K562 (cell line): Measurements from ENCODE around the gene MYOZ3.

ENCODE experiments used
- BCL6 ChIP-seq: fragments of 250-450 bp; sonication (Bioruptor Pico); IDR thresholded peaks from 2 replicates; pipeline ENCODE4 v1.4.0; 2020
- KLF13 ChIP-seq: fragments of 450-650 bp; IDR thresholded peaks from 2 replicates; pipeline ENCODE4 v1.6.1; 2016; ENCODE audit warnings: missing genetic modification characterization, low read depth, mild to moderate bottlenecking, missing compliant biosample characterization, moderate library complexity, borderline replicate concordance
- PHB ChIP-seq: fragments of 250-450 bp; sonication (Bioruptor Pico); IDR thresholded peaks from 2 replicates; pipeline ENCODE4 v1.5.0; 2021
- SREBF2 ChIP-seq: sonication (generic); formaldehyde crosslinking; IDR thresholded peaks from 2 replicates; pipeline ENCODE4 v1.4.0; 2020; ENCODE audit warnings: mild to moderate bottlenecking, missing genetic modification reagents
- ZKSCAN8 ChIP-seq: fragments of 200-800 bp; sonication (Bioruptor generic); IDR thresholded peaks from 2 replicates; pipeline ENCODE4 v1.6.1; 2016; ENCODE audit warnings: missing genetic modification characterization, missing compliant biosample characterization
- TF ChIP-seq, protein P1 (sequence below): fragments of 450-650 bp; formaldehyde crosslinking; IDR thresholded peaks from 2 replicates; pipeline ENCODE4 v1.4.0; 2020; ENCODE audit warnings: mild to moderate bottlenecking, moderate library complexity

DNA sequence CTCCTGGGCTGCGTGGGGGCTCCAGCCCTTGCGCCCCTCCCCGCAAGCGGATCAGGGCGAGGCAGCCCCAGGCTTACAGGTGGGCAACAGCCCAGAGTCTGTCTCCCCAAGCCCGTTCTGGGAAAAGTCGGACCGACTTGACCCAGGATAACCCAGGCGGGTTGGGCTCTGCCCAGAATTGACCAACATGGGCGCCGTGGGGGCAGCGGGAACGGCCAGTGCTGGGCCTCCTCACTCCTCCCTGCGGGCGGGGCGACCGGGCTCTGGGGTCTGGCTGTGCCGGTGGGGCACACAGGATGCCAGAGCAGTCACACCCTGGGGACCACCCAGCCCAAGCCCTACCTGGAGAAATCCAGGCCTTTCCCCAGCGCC lies 35.9 kb upstream of the MYOZ3 start:
- TF ChIP-seq PHB (CRISPR knock-in tag) = no peak
- no peak for TF ChIP-seq BCL6 (CRISPR knock-in tag)
- TF ChIP-seq, protein P1, sequence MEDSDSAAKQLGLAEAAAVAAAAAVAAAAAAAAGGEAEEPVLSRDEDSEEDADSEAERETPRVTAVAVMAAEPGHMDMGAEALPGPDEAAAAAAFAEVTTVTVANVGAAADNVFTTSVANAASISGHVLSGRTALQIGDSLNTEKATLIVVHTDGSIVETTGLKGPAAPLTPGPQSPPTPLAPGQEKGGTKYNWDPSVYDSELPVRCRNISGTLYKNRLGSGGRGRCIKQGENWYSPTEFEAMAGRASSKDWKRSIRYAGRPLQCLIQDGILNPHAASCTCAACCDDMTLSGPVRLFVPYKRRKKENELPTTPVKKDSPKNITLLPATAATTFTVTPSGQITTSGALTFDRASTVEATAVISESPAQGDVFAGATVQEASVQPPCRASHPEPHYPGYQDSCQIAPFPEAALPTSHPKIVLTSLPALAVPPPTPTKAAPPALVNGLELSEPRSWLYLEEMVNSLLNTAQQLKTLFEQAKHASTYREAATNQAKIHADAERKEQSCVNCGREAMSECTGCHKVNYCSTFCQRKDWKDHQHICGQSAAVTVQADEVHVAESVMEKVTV (CRISPR knock-in tag) = no peak
- TF ChIP-seq KLF13 (tag) = no peak
- no peak for TF ChIP-seq SREBF2 (CRISPR knock-in tag)
- TF ChIP-seq ZKSCAN8 (CRISPR knock-in tag) = no peak
